Activated CD8-positive, alpha-beta memory T cell treated with anti-CD3 and anti-CD28 coated beads, Interleukin-2, amount 10 ng/mL, durations not matched to agents 7 days and 5 days (primary cell): ENCODE results near the gene PDE4D. TPM values are rescaled to one million over a fixed set of nuclear protein-coding genes. Genes with fewer than 3 reads are reported as not detected.

Source experiments
- ATAC-seq: fragments of 150-1000 bp; cut with Tn5 transposase; one replicate; pipeline ENCODE4 v1.10.0; 2021; ENCODE audit warnings: moderate library complexity
- CTCF ChIA-PET: fragments of 350-600 bp; sonication (Branson Sonifier 250); formaldehyde crosslinking; loops from one replicate; lab custom pipeline; 2021; ENCODE audit warnings: antibody characterized with exemption; lab: Charles Lee
- DNase-seq: peaks from one replicate; pipeline ENCODE4 v3.0.0-alpha.2; 2020
- H3K27ac Mint-ChIP-seq: one replicate; pipeline ENCODE4 v1.8.0; 2021; ENCODE audit warnings: mild to moderate bottlenecking, mixed read lengths
- H3K27me3 Mint-ChIP-seq: one replicate; pipeline ENCODE4 v1.8.0; 2021; ENCODE audit warnings: mixed read lengths
- H3K36me3 Mint-ChIP-seq: one replicate; pipeline ENCODE4 v1.8.0; 2021; ENCODE audit warnings: mild to moderate bottlenecking, mixed read lengths
- H3K4me1 Mint-ChIP-seq: one replicate; pipeline ENCODE4 v1.8.0; 2021; ENCODE audit warnings: mixed read lengths
- H3K4me3 Mint-ChIP-seq: one replicate; pipeline ENCODE4 v1.8.0; 2021; ENCODE audit warnings: mild to moderate bottlenecking, moderate library complexity, mixed read lengths
- H3K9me3 Mint-ChIP-seq: one replicate; pipeline ENCODE4 v1.8.0; 2022; ENCODE audit warnings: low read depth, mixed read lengths
- total RNA-seq, 2 experiments: library from RNA; stranded (reverse); gene quantifications; one replicate each; pipeline ENCODE4 v1.2.3, GENCODE V29; 2021

Gene PDE4D
- total RNA-seq, 2 experiments from 2014 or later = 59.3 to 66.2 TPM

GRCh38 chr5:59342181-59342580 lies 551.3 kb downstream of the PDE4D start:
- H3K9me3 Mint-ChIP-seq = no peaks in the 10 kb centered on the region
- ATAC-seq = no peak
- H3K4me3 Mint-ChIP-seq = no peak overlapping the region
- H3K36me3 Mint-ChIP-seq = no peaks in the 10 kb centered on the region
- no peak overlapping the region for H3K27ac Mint-ChIP-seq
- no peaks in the 10 kb centered on the region for H3K4me1 Mint-ChIP-seq
- CTCF ChIA-PET = no interaction called here
- H3K27me3 Mint-ChIP-seq = peaks cover 41% of the 10 kb centered on the region
- DNase-seq = no peak

GRCh38 chr5:59341760-59342159 lies 551.8 kb downstream of the PDE4D start:
- ATAC-seq (no peak), DNase-seq (no peak)
- Mint-ChIP-seq H3K4me3 (no peak overlapping the region), H3K9me3 (no peaks in the 10 kb centered on the region), H3K4me1 (no peaks in the 10 kb centered on the region), H3K27me3 (peaks cover 43% of the 10 kb centered on the region), H3K27ac (no peak overlapping the region), H3K36me3 (no peaks in the 10 kb centered on the region)
- CTCF ChIA-PET = no interaction called here

- Mint-ChIP-seq H3K27ac (no peak overlapping the region), H3K27me3 (peaks cover 40% of the 10 kb centered on the region), H3K36me3 (no peaks in the 10 kb centered on the region), H3K4me1 (no peaks in the 10 kb centered on the region), H3K4me3 (no peak overlapping the region), H3K9me3 (no peaks in the 10 kb centered on the region)
- ATAC-seq (no peak), DNase-seq (no peak)
- CTCF ChIA-PET = no interaction called here
These were observed 552.4 kb downstream of the PDE4D start for GRCh38 chr5:59341155-59341554.

GRCh38 chr5:59340637-59341036 lies 552.9 kb downstream of the PDE4D start:
- DNase-seq (no peak), ATAC-seq (no peak)
- H3K4me1 Mint-ChIP-seq = no peaks in the 10 kb centered on the region
- H3K4me3 Mint-ChIP-seq = no peak overlapping the region
- no peaks in the 10 kb centered on the region for H3K9me3 Mint-ChIP-seq
- H3K36me3 Mint-ChIP-seq = no peaks in the 10 kb centered on the region
- no peak overlapping the region for H3K27ac Mint-ChIP-seq
- peaks cover 39% of the 10 kb centered on the region for H3K27me3 Mint-ChIP-seq
- CTCF ChIA-PET = no interaction called here

GRCh38 chr5:59337240-59337639 lies 556.3 kb downstream of the PDE4D start:
- no peaks in the 10 kb centered on the region for H3K36me3 Mint-ChIP-seq
- H3K27ac Mint-ChIP-seq = no peak overlapping the region
- H3K4me1 Mint-ChIP-seq = no peaks in the 10 kb centered on the region
- CTCF ChIA-PET = interaction anchor here (1.0 to 1.5 kb wide), 2 partner anchors 20 to 146 kb away, joined by 4 to 5 read pairs; no protein-coding TSS in a partner anchor
- H3K9me3 Mint-ChIP-seq = no peaks in the 10 kb centered on the region
- H3K4me3 Mint-ChIP-seq = no peak overlapping the region
- no peak for ATAC-seq
- DNase-seq = no peak
- H3K27me3 Mint-ChIP-seq = peaks cover 34% of the 10 kb centered on the region

GRCh38 chr5:59335544-59335943 lies 558.0 kb downstream of the PDE4D start:
- no peak overlapping the region for H3K4me3 Mint-ChIP-seq
- peaks cover 31% of the 10 kb centered on the region for H3K27me3 Mint-ChIP-seq
- DNase-seq (no peak), ATAC-seq (no peak)
- H3K36me3 Mint-ChIP-seq = no peaks in the 10 kb centered on the region
- H3K27ac Mint-ChIP-seq = no peak overlapping the region
- CTCF ChIA-PET = no interaction called here
- H3K9me3 Mint-ChIP-seq = no peaks in the 10 kb centered on the region
- H3K4me1 Mint-ChIP-seq = no peaks in the 10 kb centered on the region

- CTCF ChIA-PET = no interaction called here
- peaks cover 24% of the 10 kb centered on the region for H3K27me3 Mint-ChIP-seq
- no peaks in the 10 kb centered on the region for H3K4me1 Mint-ChIP-seq
- no peaks in the 10 kb centered on the region for H3K9me3 Mint-ChIP-seq
- no peak overlapping the region for H3K4me3 Mint-ChIP-seq
- no peaks in the 10 kb centered on the region for H3K36me3 Mint-ChIP-seq
- DNase-seq (no peak), ATAC-seq (no peak)
- no peak overlapping the region for H3K27ac Mint-ChIP-seq
These were observed 560.1 kb downstream of the PDE4D start for GRCh38 chr5:59333416-59333815.

GRCh38 chr5:59332236-59332973 lies 561.1 kb downstream of the PDE4D start:
- peaks cover 22% of the 10 kb centered on the region for H3K27me3 Mint-ChIP-seq
- H3K9me3 Mint-ChIP-seq = no peaks in the 10 kb centered on the region
- ATAC-seq (no peak), DNase-seq (no peak)
- H3K4me1 Mint-ChIP-seq = no peaks in the 10 kb centered on the region
- no peak overlapping the region for H3K4me3 Mint-ChIP-seq
- CTCF ChIA-PET = no interaction called here
- no peak overlapping the region for H3K27ac Mint-ChIP-seq
- H3K36me3 Mint-ChIP-seq = no peaks in the 10 kb centered on the region

- CTCF ChIA-PET = no interaction called here
- H3K27me3 Mint-ChIP-seq = peaks cover 22% of the 10 kb centered on the region
- ATAC-seq = no peak
- no peak overlapping the region for H3K27ac Mint-ChIP-seq
- DNase-seq = no peak
- no peaks in the 10 kb centered on the region for H3K36me3 Mint-ChIP-seq
- H3K4me1 Mint-ChIP-seq = no peaks in the 10 kb centered on the region
- H3K9me3 Mint-ChIP-seq = no peaks in the 10 kb centered on the region
- H3K4me3 Mint-ChIP-seq = no peak overlapping the region
These were observed 562.8 kb downstream of the PDE4D start for GRCh38 chr5:59330680-59331079.

GRCh38 chr5:59328709-59329296 lies 564.7 kb downstream of the PDE4D start:
- ATAC-seq (no peak), DNase-seq (no peak)
- H3K27me3 Mint-ChIP-seq = peaks cover 20% of the 10 kb centered on the region
- H3K36me3 Mint-ChIP-seq = no peaks in the 10 kb centered on the region
- H3K9me3 Mint-ChIP-seq = no peaks in the 10 kb centered on the region
- CTCF ChIA-PET = no interaction called here
- no peak overlapping the region for H3K27ac Mint-ChIP-seq
- H3K4me1 Mint-ChIP-seq = no peaks in the 10 kb centered on the region
- H3K4me3 Mint-ChIP-seq = no peak overlapping the region

- CTCF ChIA-PET = interaction anchor here (1.3 to 2.0 kb wide), 2 partner anchors 9 to 441 kb away, joined by 4 read pairs; no protein-coding TSS in a partner anchor
- DNase-seq (no peak), ATAC-seq (no peak)
- peaks cover 18% of the 10 kb centered on the region for H3K27me3 Mint-ChIP-seq
- H3K36me3 Mint-ChIP-seq = no peaks in the 10 kb centered on the region
- no peak overlapping the region for H3K27ac Mint-ChIP-seq
- H3K4me1 Mint-ChIP-seq = no peaks in the 10 kb centered on the region
- H3K4me3 Mint-ChIP-seq = no peak overlapping the region
- H3K9me3 Mint-ChIP-seq = no peaks in the 10 kb centered on the region
These were observed 566.1 kb downstream of the PDE4D start for GRCh38 chr5:59327191-59327980.

- no peaks in the 10 kb centered on the region for H3K36me3 Mint-ChIP-seq
- no peak overlapping the region for H3K4me3 Mint-ChIP-seq
- CTCF ChIA-PET = interaction anchor here (1.3 to 2.0 kb wide), 2 partner anchors 9 to 440 kb away, joined by 4 read pairs; no protein-coding TSS in a partner anchor
- no peaks in the 10 kb centered on the region for H3K9me3 Mint-ChIP-seq
- DNase-seq (no peak), ATAC-seq (no peak)
- H3K27ac Mint-ChIP-seq = no peak overlapping the region
- H3K4me1 Mint-ChIP-seq = no peaks in the 10 kb centered on the region
- H3K27me3 Mint-ChIP-seq = peaks cover 18% of the 10 kb centered on the region
These were observed 566.9 kb downstream of the PDE4D start for GRCh38 chr5:59326596-59326995.

GRCh38 chr5:59325070-59325469 lies 568.5 kb downstream of the PDE4D start:
- Mint-ChIP-seq H3K4me1 (no peaks in the 10 kb centered on the region), H3K4me3 (no peak overlapping the region), H3K36me3 (no peaks in the 10 kb centered on the region), H3K27me3 (peaks cover 18% of the 10 kb centered on the region), H3K27ac (no peak overlapping the region), H3K9me3 (no peaks in the 10 kb centered on the region)
- ATAC-seq = no peak
- DNase-seq = no peak
- CTCF ChIA-PET = no interaction called here
